ENCODE data around the gene GLP2R.

Gene GLP2R

GRCh38 chr17:9839433-9839832 is 13.7 kb downstream of the GLP2R start:
- in situ Hi-C loops (cut with HindIII; ENCODE audit: low pct_ligation_motif_present, low pct_unique_long_range_greater_than_20kb, low sequenced_read_pairs): no loop called here
- peak; percentile 80 for DNase-seq

GRCh38 chr17:9842057-9842758 is 16.5 kb downstream of the GLP2R start:
- DNase-seq: no peak
- in situ Hi-C loops (cut with HindIII; ENCODE audit: low pct_ligation_motif_present, low pct_unique_long_range_greater_than_20kb, low sequenced_read_pairs): no loop called here

GRCh38 chr17:9843152-9844010 is 17.7 kb downstream of the GLP2R start:
- no peak for DNase-seq
- in situ Hi-C loops (cut with HindIII; ENCODE audit: low pct_ligation_motif_present, low pct_unique_long_range_greater_than_20kb, low sequenced_read_pairs): no loop called here

DNA sequence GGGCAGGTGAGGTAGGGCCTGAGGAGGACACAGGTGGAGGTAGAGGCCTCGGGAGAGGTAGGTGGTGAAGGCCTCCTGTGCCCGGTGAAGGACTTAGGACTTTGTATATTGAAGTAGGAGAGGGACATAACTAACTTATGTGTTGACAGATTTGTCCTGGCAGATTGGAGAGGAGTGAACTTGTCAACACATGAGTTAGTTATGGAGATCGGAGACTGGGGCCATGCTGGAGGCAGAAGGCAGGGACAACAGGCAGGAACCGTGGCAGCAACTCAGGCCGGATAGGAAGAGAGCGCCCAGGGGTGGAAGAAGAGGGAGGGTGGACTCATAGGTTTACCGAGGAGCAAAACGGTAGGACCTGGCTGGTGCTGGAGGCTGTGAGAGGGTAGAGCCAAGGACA is 18.4 kb downstream of the GLP2R start:
- no peak for DNase-seq
- in situ Hi-C loops (cut with HindIII; ENCODE audit: low pct_ligation_motif_present, low pct_unique_long_range_greater_than_20kb, low sequenced_read_pairs): no loop called here

DNA sequence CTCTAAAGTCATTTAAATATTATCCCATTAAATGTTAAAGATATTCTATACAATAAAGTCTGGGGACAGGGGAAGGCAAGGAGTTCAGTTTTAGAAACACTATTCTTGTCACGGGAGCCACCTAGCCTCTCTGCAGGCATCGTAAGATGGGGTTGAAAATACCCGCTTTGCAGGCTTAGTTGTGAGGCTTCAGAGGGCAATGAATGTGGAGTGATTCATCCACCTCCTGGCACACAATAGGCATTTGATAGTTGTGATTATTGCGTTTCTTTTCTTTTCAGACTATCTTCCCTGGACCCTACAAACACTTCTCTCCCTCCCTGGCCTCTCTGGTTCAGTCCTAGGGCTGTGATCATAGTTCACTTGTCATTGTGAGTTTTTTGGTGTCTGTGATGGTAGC is 19.6 kb downstream of the GLP2R start:
- in situ Hi-C loops (cut with HindIII; ENCODE audit: low pct_ligation_motif_present, low pct_unique_long_range_greater_than_20kb, low sequenced_read_pairs): no loop called here
- DNase-seq: no peak

GRCh38 chr17:9850151-9850550 is 24.4 kb downstream of the GLP2R start:
- in situ Hi-C loops (cut with HindIII; ENCODE audit: low pct_ligation_motif_present, low pct_unique_long_range_greater_than_20kb, low sequenced_read_pairs): no loop called here
- no peak for DNase-seq

- no peak for DNase-seq
- in situ Hi-C loops (cut with HindIII; ENCODE audit: low pct_ligation_motif_present, low pct_unique_long_range_greater_than_20kb, low sequenced_read_pairs): no loop called here
Measured at GRCh38 chr17:9854255-9854654, 28.5 kb downstream of the GLP2R start.

DNA sequence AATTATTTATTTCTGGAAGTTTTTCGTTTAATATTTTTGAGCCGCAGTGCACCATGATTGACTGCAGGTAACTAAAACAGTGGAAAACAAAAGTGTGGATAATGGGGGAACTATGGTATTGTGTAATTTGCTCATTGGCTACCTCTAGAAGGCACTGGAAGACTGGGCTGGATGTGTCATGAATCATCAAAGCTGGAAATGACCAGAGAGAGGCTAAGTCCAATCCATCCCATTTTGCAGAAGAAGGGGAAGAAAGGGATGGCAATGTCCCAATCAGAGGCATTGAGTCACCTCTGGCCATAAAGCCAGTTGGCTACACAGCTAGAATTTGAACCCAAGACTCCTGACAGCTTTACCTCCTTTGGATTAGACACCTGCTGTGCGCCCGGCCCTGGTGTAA is 29.3 kb downstream of the GLP2R start:
- in situ Hi-C loops (cut with HindIII; ENCODE audit: low pct_ligation_motif_present, low pct_unique_long_range_greater_than_20kb, low sequenced_read_pairs): no loop called here
- DNase-seq: no peak

GRCh38 chr17:9859781-9860180 is 34.1 kb downstream of the GLP2R start:
- DNase-seq: no peak
- in situ Hi-C loops (cut with HindIII; ENCODE audit: low pct_ligation_motif_present, low pct_unique_long_range_greater_than_20kb, low sequenced_read_pairs): no loop called here

GRCh38 chr17:9860851-9861250 is 35.1 kb downstream of the GLP2R start:
- in situ Hi-C loops (cut with HindIII; ENCODE audit: low pct_ligation_motif_present, low pct_unique_long_range_greater_than_20kb, low sequenced_read_pairs): no loop called here
- no peak for DNase-seq

- in situ Hi-C loops (cut with HindIII; ENCODE audit: low pct_ligation_motif_present, low pct_unique_long_range_greater_than_20kb, low sequenced_read_pairs): no loop called here
- peak; percentile 11 for DNase-seq
Measured at GRCh38 chr17:9862220-9862619, 36.5 kb downstream of the GLP2R start.

- no peak for DNase-seq
- in situ Hi-C loops (cut with HindIII; ENCODE audit: low pct_ligation_motif_present, low pct_unique_long_range_greater_than_20kb, low sequenced_read_pairs): no loop called here
Measured at GRCh38 chr17:9862949-9863348, 37.2 kb downstream of the GLP2R start.

DNA sequence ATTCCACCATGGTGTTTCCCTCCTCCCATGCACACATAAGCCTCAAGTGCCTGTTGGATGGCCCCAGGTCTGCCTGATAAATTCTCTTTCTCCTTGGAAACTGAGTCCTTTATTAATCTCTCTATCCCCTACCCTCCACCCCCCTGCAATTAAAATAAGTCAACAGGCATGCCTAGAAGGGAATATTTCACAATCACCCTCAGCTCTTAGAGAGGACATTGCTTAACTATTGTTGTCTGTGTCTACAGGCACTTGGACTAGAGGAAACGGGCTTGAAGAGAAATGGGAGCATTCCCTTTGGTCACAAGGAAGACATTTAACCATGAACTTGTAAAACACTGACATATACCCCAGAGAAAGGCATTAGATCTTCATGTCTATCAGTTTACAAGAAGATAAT is 39.9 kb downstream of the GLP2R start:
- in situ Hi-C loops (cut with HindIII; ENCODE audit: low pct_ligation_motif_present, low pct_unique_long_range_greater_than_20kb, low sequenced_read_pairs): no loop called here
- DNase-seq: no peak

DNA sequence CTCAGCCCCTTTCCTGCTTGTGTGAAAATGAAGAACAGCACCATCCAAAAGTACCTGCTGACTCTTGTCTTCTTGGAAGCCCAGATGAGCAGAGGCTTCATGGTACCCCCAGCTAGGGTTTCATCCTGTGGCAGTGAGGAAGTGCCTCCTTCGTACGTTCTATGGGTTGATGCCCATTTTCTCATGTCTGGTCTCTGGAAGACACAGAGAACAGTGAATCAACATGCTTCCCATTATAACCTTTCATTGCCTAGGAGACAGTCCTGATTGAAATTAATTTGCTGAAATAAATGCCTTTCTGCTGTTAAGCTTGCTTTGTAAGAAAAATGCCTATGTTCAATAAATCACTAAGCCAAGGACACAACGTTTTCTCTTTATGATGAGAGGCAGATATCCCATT is 42.8 kb downstream of the GLP2R start:
- DNase-seq: no peak
- in situ Hi-C loops (cut with HindIII; ENCODE audit: low pct_ligation_motif_present, low pct_unique_long_range_greater_than_20kb, low sequenced_read_pairs): no loop called here

DNA sequence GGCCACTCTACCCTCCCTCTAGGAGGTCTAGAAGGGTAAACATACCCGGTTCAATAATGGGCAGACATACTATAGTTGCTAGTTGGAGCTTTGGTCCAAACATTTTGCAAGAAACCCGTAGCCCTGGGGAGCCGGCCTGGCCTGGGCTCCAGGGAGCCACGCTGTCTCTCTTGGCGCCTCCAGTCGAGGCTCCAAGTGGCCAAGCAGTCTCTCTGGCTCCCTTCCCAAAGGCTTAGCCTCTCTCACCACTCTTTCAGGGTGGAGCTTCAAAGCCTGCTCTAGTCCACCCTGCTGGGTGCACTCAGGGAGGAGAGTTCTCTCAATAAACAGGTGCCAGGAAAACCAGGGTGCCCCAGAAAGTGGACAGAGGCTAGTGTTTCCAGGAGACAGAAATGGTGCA is 47.1 kb downstream of the GLP2R start:
- in situ Hi-C loops (cut with HindIII; ENCODE audit: low pct_ligation_motif_present, low pct_unique_long_range_greater_than_20kb, low sequenced_read_pairs): no loop called here

GRCh38 chr17:9874722-9875121 is 49.0 kb downstream of the GLP2R start:
- peak; percentile 19 for DNase-seq
- in situ Hi-C loops (cut with HindIII; ENCODE audit: low pct_ligation_motif_present, low pct_unique_long_range_greater_than_20kb, low sequenced_read_pairs): no loop called here

More for the DNA sequence above, 47.1 kb downstream of the GLP2R start:
- no peak for DNase-seq

DNA sequence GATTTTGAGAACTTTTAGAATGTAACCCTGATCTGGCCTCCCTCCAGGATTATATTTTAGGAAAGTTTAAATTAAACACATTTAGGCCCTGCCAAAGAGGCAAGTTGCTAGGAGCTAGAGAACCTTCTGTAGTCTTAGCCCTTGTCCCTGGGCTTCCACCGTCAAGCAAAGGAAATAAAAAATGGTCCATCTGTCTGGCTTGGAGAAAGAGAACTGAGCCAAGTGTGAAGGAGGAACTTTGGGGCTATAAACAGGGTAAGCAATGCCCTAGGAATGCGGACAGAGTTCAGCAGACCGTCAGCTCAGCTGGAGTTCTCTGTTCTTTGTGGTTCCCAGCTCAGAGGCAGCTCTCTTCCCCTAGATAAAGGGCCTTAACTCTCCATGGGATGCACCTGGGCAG is 49.7 kb downstream of the GLP2R start:
- DNase-seq: peak; percentile 73
- in situ Hi-C loops (cut with HindIII; ENCODE audit: low pct_ligation_motif_present, low pct_unique_long_range_greater_than_20kb, low sequenced_read_pairs): no loop called here

DNA sequence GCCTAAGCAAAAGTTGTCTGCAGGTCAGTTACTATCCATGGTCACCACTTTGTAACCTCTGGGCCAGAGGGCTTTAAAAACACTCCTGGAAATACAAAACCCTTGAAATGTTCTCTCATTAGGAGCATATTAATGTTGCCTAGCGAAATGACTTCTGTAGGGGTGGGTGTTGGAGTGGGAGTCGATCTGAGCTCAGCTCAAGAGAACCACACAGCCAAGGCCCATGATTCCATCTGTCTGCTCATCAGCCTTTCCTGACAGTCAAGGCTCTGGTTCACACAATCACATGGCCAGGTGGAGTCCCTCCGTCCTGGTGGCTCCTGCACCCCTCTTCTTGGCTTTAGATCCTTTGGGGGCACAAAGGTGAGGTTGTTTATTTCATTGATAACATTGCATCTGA is 52.6 kb downstream of the GLP2R start:
- in situ Hi-C loops (cut with HindIII; ENCODE audit: low pct_ligation_motif_present, low pct_unique_long_range_greater_than_20kb, low sequenced_read_pairs): no loop called here
- no peak for DNase-seq

DNA sequence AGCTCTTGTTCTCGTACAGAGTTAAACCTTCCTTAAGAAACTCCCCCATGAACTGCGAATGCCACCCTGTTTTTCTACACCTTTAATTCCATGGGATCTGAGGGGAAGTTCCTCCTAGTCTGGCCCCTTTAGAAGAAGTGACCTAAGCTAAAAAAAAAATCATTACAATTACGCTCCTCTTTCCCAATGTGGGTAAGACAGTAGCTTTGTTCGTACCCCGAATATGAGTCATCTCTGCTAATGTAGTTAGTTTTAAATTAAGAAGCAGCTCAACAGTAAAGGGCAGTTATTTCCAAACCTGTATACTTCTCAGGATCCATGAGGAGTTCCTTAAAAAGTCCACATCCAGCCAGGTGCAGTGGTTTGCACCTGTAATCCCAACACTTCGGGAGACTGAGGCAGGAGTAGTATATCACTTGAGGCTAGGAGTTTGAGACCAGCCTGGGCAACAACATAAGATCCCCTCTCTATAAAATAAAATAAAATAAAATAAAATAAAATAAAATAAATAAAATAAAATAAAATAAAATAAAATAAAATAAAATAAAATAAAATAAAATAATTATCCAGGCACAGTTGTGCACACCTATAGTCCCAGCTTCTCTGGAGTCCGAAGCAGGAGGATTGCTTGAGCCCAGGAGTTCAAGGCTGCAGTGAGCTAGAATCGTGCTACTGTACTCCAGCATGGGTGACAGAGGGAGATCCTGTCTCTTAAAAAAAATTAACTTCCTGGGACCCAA is 53.2 kb downstream of the GLP2R start:
- in situ Hi-C loops (cut with HindIII; ENCODE audit: low pct_ligation_motif_present, low pct_unique_long_range_greater_than_20kb, low sequenced_read_pairs): no loop called here
- no peak for DNase-seq
